Activated B cell treated with CpG ODN at 0.5 μM for 24 hours (primary cell): ENCODE measurements around the gene KANK2. TPM values are rescaled to one million over a fixed set of nuclear protein-coding genes. Genes with fewer than 3 reads are reported as not detected.
"Not testable (repeated sequence)": the region's sequence is repeated elsewhere in the genome, so short reads cannot be mapped to it uniquely, and the experiment has no call there.

Experiments used
- ATAC-seq: fragments of 200-7000 bp; cut with Tn5 transposase; one replicate; pipeline ENCODE4 v1.10.0; 2021; ENCODE audit warnings: low read depth, mild to moderate bottlenecking, moderate library complexity
- CTCF ChIA-PET: fragments of 350-600 bp; sonication (Branson Sonifier 250); formaldehyde crosslinking; loops from one replicate; lab custom pipeline; 2021; ENCODE audit warnings: antibody characterized with exemption; lab: Charles Lee
- POLR2A ChIA-PET: fragments of 350-600 bp; sonication (Branson Sonifier 250); formaldehyde crosslinking; loops from one replicate; lab custom pipeline; 2021; ENCODE audit warnings: antibody characterized with exemption; lab: Charles Lee
- DNase-seq: peaks from one replicate; pipeline ENCODE4 v3.0.0; 2022
- H3K27ac Mint-ChIP-seq: one replicate; pipeline ENCODE4 v1.8.0; 2020; ENCODE audit warnings: mixed read lengths
- H3K27me3 Mint-ChIP-seq: one replicate; pipeline ENCODE4 v1.8.0; 2021; ENCODE audit warnings: mixed read lengths
- H3K36me3 Mint-ChIP-seq: one replicate; pipeline ENCODE4 v1.8.0; 2021; ENCODE audit warnings: low read depth, mixed read lengths
- H3K4me1 Mint-ChIP-seq: one replicate; pipeline ENCODE4 v1.8.0; 2021; ENCODE audit warnings: mixed read lengths
- H3K4me3 Mint-ChIP-seq: one replicate; pipeline ENCODE4 v1.8.0; 2020; ENCODE audit warnings: mild to moderate bottlenecking, mixed read lengths
- H3K9me3 Mint-ChIP-seq: one replicate; pipeline ENCODE4 v1.8.0; 2020; ENCODE audit warnings: mixed read lengths
- intact Hi-C: fragments of 100-400 bp; cut with micrococcal nuclease; formaldehyde crosslinking; loops from one replicate; pipeline ENCODE4 v1.15.1; 2024
- total RNA-seq: library from RNA; stranded (reverse); gene quantifications from 2 replicates; pipeline ENCODE4 v1.2.3, GENCODE V29; 2022
- TF ChIP-seq, protein P1 (sequence below): fragments of 200-600 bp; IDR thresholded peaks from one replicate; pipeline ENCODE4 v1.8.0; 2022; ENCODE audit warnings: antibody characterized with exemption, mild to moderate bottlenecking

KANK2 gene
- total RNA-seq, 1 donor from 2014 or later, result 3.3 TPM

DNA sequence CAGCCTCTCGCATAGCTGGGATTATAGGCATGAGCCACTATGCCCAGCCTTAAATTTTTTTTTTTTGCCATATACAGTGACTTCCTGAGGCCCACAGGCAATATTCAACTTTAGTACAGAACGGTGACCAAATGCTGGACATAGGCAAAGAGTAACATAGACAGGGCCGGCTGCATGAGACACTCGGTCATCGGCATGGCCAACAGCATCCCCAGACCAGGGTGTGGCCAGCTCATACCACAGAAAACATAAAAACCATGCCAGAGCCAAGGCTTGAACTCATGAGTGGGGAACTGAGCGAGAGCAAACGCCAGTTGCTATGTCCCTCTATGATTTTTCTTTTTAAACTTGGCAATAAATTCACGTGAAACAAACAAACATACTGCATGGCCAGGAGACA is 17.0 kb downstream of the KANK2 start:
- Mint-ChIP-seq H3K9me3 (no peaks in the 10 kb centered on the region), H3K27me3 (peaks cover 11% of the 10 kb centered on the region), H3K4me1 (peaks cover 20% of the 10 kb centered on the region), H3K27ac (peak overlapping the region; percentile 21), H3K4me3 (peak overlapping the region; percentile 70), H3K36me3 (no peaks in the 10 kb centered on the region)
- CTCF ChIA-PET, result no interaction called here
- ATAC-seq (no peak), DNase-seq (no peak)
- POLR2A ChIA-PET, result interaction anchor here (0.6 kb wide), 2 partner anchors 32 to 143 kb away, joined by 3 to 4 read pairs; no protein-coding TSS in a partner anchor
- intact Hi-C loops, result loop anchor here (1.0 kb wide), 1 partner anchor 17 kb away; the partner anchor contains the start of gene KANK2
- TF ChIP-seq, protein P1, sequence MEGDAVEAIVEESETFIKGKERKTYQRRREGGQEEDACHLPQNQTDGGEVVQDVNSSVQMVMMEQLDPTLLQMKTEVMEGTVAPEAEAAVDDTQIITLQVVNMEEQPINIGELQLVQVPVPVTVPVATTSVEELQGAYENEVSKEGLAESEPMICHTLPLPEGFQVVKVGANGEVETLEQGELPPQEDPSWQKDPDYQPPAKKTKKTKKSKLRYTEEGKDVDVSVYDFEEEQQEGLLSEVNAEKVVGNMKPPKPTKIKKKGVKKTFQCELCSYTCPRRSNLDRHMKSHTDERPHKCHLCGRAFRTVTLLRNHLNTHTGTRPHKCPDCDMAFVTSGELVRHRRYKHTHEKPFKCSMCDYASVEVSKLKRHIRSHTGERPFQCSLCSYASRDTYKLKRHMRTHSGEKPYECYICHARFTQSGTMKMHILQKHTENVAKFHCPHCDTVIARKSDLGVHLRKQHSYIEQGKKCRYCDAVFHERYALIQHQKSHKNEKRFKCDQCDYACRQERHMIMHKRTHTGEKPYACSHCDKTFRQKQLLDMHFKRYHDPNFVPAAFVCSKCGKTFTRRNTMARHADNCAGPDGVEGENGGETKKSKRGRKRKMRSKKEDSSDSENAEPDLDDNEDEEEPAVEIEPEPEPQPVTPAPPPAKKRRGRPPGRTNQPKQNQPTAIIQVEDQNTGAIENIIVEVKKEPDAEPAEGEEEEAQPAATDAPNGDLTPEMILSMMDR, result no peak

DNA sequence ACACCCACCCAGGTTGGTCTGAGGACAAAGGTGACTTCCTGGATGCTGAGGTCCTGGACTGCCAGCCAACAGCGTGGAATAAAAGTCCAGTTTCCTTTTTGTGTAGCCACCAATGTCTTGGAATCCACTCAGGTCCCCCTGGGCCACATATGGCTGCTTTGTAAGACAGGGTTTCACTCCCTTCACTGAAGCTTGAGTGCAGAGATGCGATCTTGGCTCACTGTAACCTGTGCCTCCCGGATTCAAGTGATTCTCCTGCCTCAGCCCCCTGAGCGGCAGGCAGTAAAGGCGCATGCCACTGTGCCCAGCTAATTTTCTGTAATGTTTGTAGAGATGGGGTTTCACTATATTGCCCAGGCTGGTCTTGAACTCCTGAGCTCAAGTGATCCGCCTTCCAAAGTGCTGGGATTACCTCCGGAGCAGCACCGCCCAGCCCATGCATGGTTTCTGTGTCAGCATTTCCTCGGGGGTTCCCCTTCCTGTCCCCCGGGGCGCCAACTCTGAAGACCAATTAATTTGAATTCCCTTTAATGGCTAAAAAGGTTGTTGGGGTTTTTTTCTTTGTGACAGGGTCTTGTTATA is 17.5 kb downstream of the KANK2 start:
- H3K4me1 Mint-ChIP-seq, result peaks cover 20% of the 10 kb centered on the region
- DNase-seq, result peak; percentile 66
- no peaks in the 10 kb centered on the region for H3K36me3 Mint-ChIP-seq
- TF ChIP-seq, protein P1, result no peak
- H3K9me3 Mint-ChIP-seq, result no peaks in the 10 kb centered on the region
- peaks cover 11% of the 10 kb centered on the region for H3K27me3 Mint-ChIP-seq
- intact Hi-C loops, result loop anchor here (1.0 kb wide), 1 partner anchor 17 kb away; the partner anchor contains the start of gene KANK2
- ChIA-PET CTCF (interaction anchor here (0.6 kb wide), 1 partner anchor 480 kb away, joined by 3 read pairs; no protein-coding TSS in a partner anchor), POLR2A (no interaction called here)
- H3K4me3 Mint-ChIP-seq, result peak overlapping the region; percentile 70
- peak overlapping the region; percentile 21 for H3K27ac Mint-ChIP-seq
- peak; percentile 97 for ATAC-seq

DNA sequence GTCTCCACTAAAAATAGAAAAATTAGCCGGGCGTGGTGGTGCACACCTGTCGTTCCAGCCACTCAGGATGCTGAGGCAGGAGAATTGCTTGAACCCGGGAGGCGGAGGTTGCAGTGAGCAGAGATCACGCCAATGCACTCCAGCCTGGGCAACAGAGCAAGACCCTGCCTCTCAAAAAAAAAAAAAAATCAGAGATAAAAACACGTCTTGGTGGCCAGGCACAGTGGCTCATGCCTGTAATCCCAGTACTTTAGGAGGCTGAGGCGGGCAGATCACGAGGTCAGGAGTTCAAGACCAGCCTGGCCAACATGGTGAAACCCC is 18.2 kb downstream of the KANK2 start:
- CTCF ChIA-PET, ATAC-seq, H3K36me3 Mint-ChIP-seq, H3K27ac Mint-ChIP-seq, intact Hi-C loops, POLR2A ChIA-PET, H3K4me3 Mint-ChIP-seq, DNase-seq, H3K9me3 Mint-ChIP-seq: not testable (repeated sequence)
- Mint-ChIP-seq H3K27me3 (peaks cover 11% of the 10 kb centered on the region), H3K4me1 (peaks cover 20% of the 10 kb centered on the region)

DNA sequence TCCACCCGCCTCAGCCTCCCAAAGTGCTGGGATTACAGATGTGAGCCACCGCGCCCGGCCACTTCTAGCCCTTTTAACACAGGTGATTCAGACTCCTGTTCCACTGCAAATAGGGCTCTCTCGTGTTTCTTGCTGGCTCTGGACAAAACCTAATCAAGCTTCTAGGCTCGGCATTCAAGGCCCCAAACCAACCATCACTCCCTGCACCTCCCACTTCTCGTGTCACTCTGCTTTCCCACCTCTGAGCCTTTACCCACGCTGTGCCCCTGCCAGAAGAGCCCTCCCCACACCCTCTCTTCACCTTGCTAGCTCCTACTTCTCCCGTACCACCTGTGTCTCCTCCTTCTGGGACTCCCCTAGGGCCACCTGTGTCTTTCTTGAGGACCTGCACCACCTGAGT is 19.8 kb downstream of the KANK2 start:
- DNase-seq (no peak), ATAC-seq (no peak)
- CTCF ChIA-PET, result no interaction called here
- Mint-ChIP-seq H3K27ac (no peak overlapping the region), H3K36me3 (no peaks in the 10 kb centered on the region), H3K27me3 (peaks cover 7% of the 10 kb centered on the region), H3K9me3 (no peaks in the 10 kb centered on the region), H3K4me3 (no peak overlapping the region), H3K4me1 (peaks cover 20% of the 10 kb centered on the region)
- intact Hi-C loops, result no loop called here
- POLR2A ChIA-PET, result no interaction called here
- TF ChIP-seq, protein P1, result no peak

DNA sequence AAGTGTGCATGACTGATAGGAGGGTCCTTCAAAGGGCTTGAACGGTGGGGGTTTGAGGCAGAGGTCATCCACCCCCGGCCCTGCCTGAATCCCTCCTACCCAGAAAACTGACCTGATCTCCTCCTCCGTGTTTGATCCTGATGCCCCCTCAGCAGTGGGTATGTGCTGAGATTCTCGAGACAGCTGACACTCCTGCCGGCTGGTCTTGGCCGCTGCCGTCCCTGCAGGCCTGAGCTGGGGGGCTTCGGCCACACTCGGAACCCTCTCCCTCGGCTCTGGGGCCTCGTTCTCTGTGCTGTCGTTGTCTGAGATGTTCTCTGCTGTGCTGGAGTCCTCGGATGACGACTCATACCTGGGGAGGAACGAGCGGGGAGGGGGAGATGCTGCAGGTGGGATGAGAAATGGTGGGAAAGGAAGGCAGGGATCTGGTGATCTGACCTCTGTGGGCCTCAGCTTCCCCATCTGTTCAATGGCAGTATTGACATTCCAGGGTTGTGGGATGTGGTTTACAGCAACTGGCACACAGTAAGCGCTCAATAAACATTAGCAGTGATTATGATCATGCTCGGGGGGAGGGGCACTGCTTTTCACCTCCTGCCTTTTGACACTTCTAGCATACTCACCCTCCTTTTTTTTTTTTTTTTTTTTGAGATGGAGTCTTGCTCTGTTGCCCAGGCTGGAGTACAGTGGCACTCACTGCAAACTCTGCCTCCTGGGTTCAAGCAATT is 20.7 kb downstream of the KANK2 start:
- Mint-ChIP-seq H3K4me1 (peaks cover 20% of the 10 kb centered on the region), H3K9me3 (no peaks in the 10 kb centered on the region), H3K4me3 (no peak overlapping the region), H3K36me3 (no peaks in the 10 kb centered on the region), H3K27me3 (peaks cover 6% of the 10 kb centered on the region), H3K27ac (no peak overlapping the region)
- intact Hi-C loops, result no loop called here
- TF ChIP-seq, protein P1, result no peak
- ChIA-PET POLR2A (no interaction called here), CTCF (no interaction called here)
- DNase-seq, result no peak
- no peak for ATAC-seq
